Activated naive CD8-positive, alpha-beta T cell (primary cell): ENCODE data around the gene PIGR.

Source experiments
- H3K27ac Mint-ChIP-seq: one replicate; pipeline ENCODE4 v1.8.0; 2021; ENCODE audit warnings: mixed read lengths
- H3K27me3 Mint-ChIP-seq: one replicate; pipeline ENCODE4 v1.8.0; 2021; ENCODE audit warnings: mixed read lengths
- H3K36me3 Mint-ChIP-seq: one replicate; pipeline ENCODE4 v1.8.0; 2021; ENCODE audit warnings: mixed read lengths
- H3K4me1 Mint-ChIP-seq: one replicate; pipeline ENCODE4 v1.8.0; 2021; ENCODE audit warnings: low read depth, mixed read lengths
- H3K4me3 Mint-ChIP-seq: one replicate; pipeline ENCODE4 v1.8.0; 2021; ENCODE audit warnings: mild to moderate bottlenecking, mixed read lengths
- H3K9me3 Mint-ChIP-seq: one replicate; pipeline ENCODE4 v1.8.0; 2021; ENCODE audit warnings: low read depth, mixed read lengths

The PIGR gene

GRCh38 chr1:206883876-206884275 is 62.4 kb downstream of the PIGR start:
- peaks cover 2% of the 10 kb centered on the region for H3K4me1 Mint-ChIP-seq
- H3K4me3 Mint-ChIP-seq: no peak overlapping the region
- H3K27ac Mint-ChIP-seq: no peak overlapping the region
- no peaks in the 10 kb centered on the region for H3K27me3 Mint-ChIP-seq
- H3K36me3 Mint-ChIP-seq: peaks cover 13% of the 10 kb centered on the region
- peaks cover 9% of the 10 kb centered on the region for H3K9me3 Mint-ChIP-seq

GRCh38 chr1:206883160-206883559 is 63.1 kb downstream of the PIGR start:
- no peak overlapping the region for H3K27ac Mint-ChIP-seq
- H3K36me3 Mint-ChIP-seq: peaks cover 17% of the 10 kb centered on the region
- no peaks in the 10 kb centered on the region for H3K27me3 Mint-ChIP-seq
- H3K4me3 Mint-ChIP-seq: no peak overlapping the region
- peaks cover 13% of the 10 kb centered on the region for H3K9me3 Mint-ChIP-seq
- peaks cover under 1% of the 10 kb centered on the region for H3K4me1 Mint-ChIP-seq

- no peaks in the 10 kb centered on the region for H3K4me1 Mint-ChIP-seq
- peaks cover 21% of the 10 kb centered on the region for H3K36me3 Mint-ChIP-seq
- H3K27me3 Mint-ChIP-seq: no peaks in the 10 kb centered on the region
- H3K4me3 Mint-ChIP-seq: no peak overlapping the region
- peaks cover 13% of the 10 kb centered on the region for H3K9me3 Mint-ChIP-seq
- H3K27ac Mint-ChIP-seq: no peak overlapping the region
Observed at GRCh38 chr1:206882555-206882954, 63.7 kb downstream of the PIGR start.

- H3K27ac Mint-ChIP-seq: no peak overlapping the region
- peaks cover 27% of the 10 kb centered on the region for H3K36me3 Mint-ChIP-seq
- H3K27me3 Mint-ChIP-seq: no peaks in the 10 kb centered on the region
- no peaks in the 10 kb centered on the region for H3K4me1 Mint-ChIP-seq
- peaks cover 13% of the 10 kb centered on the region for H3K9me3 Mint-ChIP-seq
- H3K4me3 Mint-ChIP-seq: no peak overlapping the region
Observed at GRCh38 chr1:206880314-206880713, 66.0 kb downstream of the PIGR start.
